Progenitor cell of endocrine pancreas (in vitro differentiated cells): ENCODE results near the gene HIVEP3. TPM values are rescaled to one million over a fixed set of nuclear protein-coding genes. Genes with fewer than 3 reads are reported as not detected.

ENCODE experiments used
- DNase-seq: peaks from one replicate; pipeline ENCODE4 v3.0.0; 2021; ENCODE audit warnings: low spot score; ENCODE audit not compliant: unreplicated experiment
- H3K27ac Mint-ChIP-seq: 2 replicates; pipeline ENCODE4 v1.8.0; 2021; ENCODE audit warnings: mild to moderate bottlenecking, moderate library complexity, mixed read lengths
- H3K27me3 Mint-ChIP-seq: 2 replicates; pipeline ENCODE4 v1.8.0; 2021; ENCODE audit warnings: mixed read lengths
- H3K36me3 Mint-ChIP-seq: 2 replicates; pipeline ENCODE4 v1.8.0; 2022; ENCODE audit warnings: mixed read lengths; ENCODE audit not compliant: insufficient read depth
- H3K4me1 Mint-ChIP-seq: 2 replicates; pipeline ENCODE4 v1.8.0; 2021; ENCODE audit warnings: low read depth, mixed read lengths
- H3K4me3 Mint-ChIP-seq: 2 replicates; pipeline ENCODE4 v1.8.0; 2021; ENCODE audit warnings: low read depth, mild to moderate bottlenecking, moderate library complexity, mixed read lengths
- H3K9me3 Mint-ChIP-seq: 2 replicates; pipeline ENCODE4 v1.8.0; 2021; ENCODE audit warnings: low read depth, mixed read lengths
- CTCF ChIP-seq: fragments of 200-600 bp; sonication (generic); IDR thresholded peaks from one replicate; pipeline ENCODE4 v1.5.0; 2021; ENCODE audit warnings: antibody characterized with exemption, mild to moderate bottlenecking; ENCODE audit not compliant: unreplicated experiment
- total RNA-seq: library from RNA; stranded (reverse); gene quantifications from 2 replicates; pipeline ENCODE4 v1.2.1, GENCODE V29; 2021

The HIVEP3 gene
- total RNA-seq, 1 donor from 2014 or later = 1.1 TPM

GRCh38 chr1:41888756-41889155 lies 30.0 kb downstream of the HIVEP3 start:
- Mint-ChIP-seq H3K27me3 (peaks cover 3% of the 10 kb centered on the region), H3K36me3 (no peaks in the 10 kb centered on the region), H3K4me1 (peaks cover 16% of the 10 kb centered on the region), H3K9me3 (no peaks in the 10 kb centered on the region), H3K4me3 (no peak overlapping the region), H3K27ac (no peak overlapping the region)
- DNase-seq = no peak
- no peak for TF ChIP-seq CTCF

GRCh38 chr1:41887365-41887764 lies 31.4 kb downstream of the HIVEP3 start:
- no peak for TF ChIP-seq CTCF
- Mint-ChIP-seq H3K4me1 (peaks cover 19% of the 10 kb centered on the region), H3K27ac (no peak overlapping the region), H3K27me3 (peaks cover 3% of the 10 kb centered on the region), H3K9me3 (no peaks in the 10 kb centered on the region), H3K36me3 (no peaks in the 10 kb centered on the region), H3K4me3 (no peak overlapping the region)
- no peak for DNase-seq

GRCh38 chr1:41884256-41885230 lies 34.2 kb downstream of the HIVEP3 start:
- peaks cover 17% of the 10 kb centered on the region for H3K4me1 Mint-ChIP-seq
- H3K27me3 Mint-ChIP-seq = no peaks in the 10 kb centered on the region
- H3K36me3 Mint-ChIP-seq = no peaks in the 10 kb centered on the region
- H3K9me3 Mint-ChIP-seq = no peaks in the 10 kb centered on the region
- DNase-seq = no peak
- H3K27ac Mint-ChIP-seq = no peak overlapping the region
- H3K4me3 Mint-ChIP-seq = no peak overlapping the region
- no peak for TF ChIP-seq CTCF

GRCh38 chr1:41883507-41883906 lies 35.2 kb downstream of the HIVEP3 start:
- Mint-ChIP-seq H3K4me3 (no peak overlapping the region), H3K27ac (no peak overlapping the region), H3K36me3 (no peaks in the 10 kb centered on the region), H3K9me3 (no peaks in the 10 kb centered on the region), H3K27me3 (peaks cover 2% of the 10 kb centered on the region), H3K4me1 (peaks cover 19% of the 10 kb centered on the region)
- no peak for DNase-seq
- TF ChIP-seq CTCF = no peak

GRCh38 chr1:41882486-41882885 lies 36.2 kb downstream of the HIVEP3 start:
- no peaks in the 10 kb centered on the region for H3K9me3 Mint-ChIP-seq
- H3K27me3 Mint-ChIP-seq = peaks cover 2% of the 10 kb centered on the region
- peaks cover 20% of the 10 kb centered on the region for H3K4me1 Mint-ChIP-seq
- no peak overlapping the region for H3K4me3 Mint-ChIP-seq
- TF ChIP-seq CTCF = no peak
- H3K27ac Mint-ChIP-seq = peak overlapping the region; percentile 70
- H3K36me3 Mint-ChIP-seq = no peaks in the 10 kb centered on the region
- no peak for DNase-seq
